Stimulated activated naive CD8-positive, alpha-beta T cell treated with anti-CD3 and anti-CD28 coated beads, Interleukin-15, Interleukin-2, amounts not matched to agents 100 ng/mL and 50 ng/mL, for 24 hours (primary cell): ENCODE data around the gene AURKA.
"Not testable (repeated sequence)": the region's sequence is repeated elsewhere in the genome, so short reads cannot be mapped to it uniquely, and the experiment has no call there.

ENCODE experiments used
- H3K27ac Mint-ChIP-seq: one replicate; pipeline ENCODE4 v1.8.0; 2021; ENCODE audit warnings: mild to moderate bottlenecking, mixed read lengths
- H3K27me3 Mint-ChIP-seq: one replicate; pipeline ENCODE4 v1.8.0; 2021; ENCODE audit warnings: mixed read lengths
- H3K36me3 Mint-ChIP-seq: one replicate; pipeline ENCODE4 v1.8.0; 2021; ENCODE audit warnings: low read depth, mixed read lengths
- H3K4me1 Mint-ChIP-seq: one replicate; pipeline ENCODE4 v1.8.0; 2021; ENCODE audit warnings: low read depth, mixed read lengths
- H3K4me3 Mint-ChIP-seq: one replicate; pipeline ENCODE4 v1.8.0; 2021; ENCODE audit warnings: mild to moderate bottlenecking, mixed read lengths
- H3K9me3 Mint-ChIP-seq: one replicate; pipeline ENCODE4 v1.8.0; 2021; ENCODE audit warnings: mixed read lengths

AURKA gene

DNA sequence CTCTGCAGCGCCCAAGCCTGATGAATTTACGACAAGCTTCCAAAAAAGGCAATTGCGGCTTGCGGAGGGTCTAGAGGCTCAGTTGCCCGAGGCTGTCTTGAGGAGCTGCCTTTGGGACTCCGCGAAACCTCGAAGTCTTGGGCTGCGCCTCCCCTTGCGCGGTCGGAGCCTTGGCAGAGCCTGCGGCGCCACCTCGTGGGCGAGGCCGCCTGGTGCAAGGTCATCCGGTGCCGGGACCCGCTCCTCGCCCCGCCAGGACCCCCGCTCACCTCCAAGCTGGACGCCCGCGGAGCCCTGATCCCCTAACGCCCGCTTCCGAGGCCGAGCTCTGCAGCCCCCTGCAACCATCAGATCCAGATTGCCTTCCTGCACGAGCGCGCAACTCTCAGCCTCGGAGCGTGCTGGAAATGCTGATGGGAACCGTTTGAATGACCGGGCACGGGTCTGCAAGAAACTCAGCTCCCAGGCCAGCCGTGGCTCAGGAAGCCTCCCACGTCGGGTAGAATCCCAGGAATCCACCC lies 48.1 kb downstream of the AURKA start:
- H3K27ac Mint-ChIP-seq = no peak overlapping the region
- H3K27me3 Mint-ChIP-seq = peaks cover 78% of the 10 kb centered on the region
- H3K4me1 Mint-ChIP-seq = no peaks in the 10 kb centered on the region
- no peak overlapping the region for H3K4me3 Mint-ChIP-seq
- no peaks in the 10 kb centered on the region for H3K36me3 Mint-ChIP-seq
- H3K9me3 Mint-ChIP-seq = no peaks in the 10 kb centered on the region

DNA sequence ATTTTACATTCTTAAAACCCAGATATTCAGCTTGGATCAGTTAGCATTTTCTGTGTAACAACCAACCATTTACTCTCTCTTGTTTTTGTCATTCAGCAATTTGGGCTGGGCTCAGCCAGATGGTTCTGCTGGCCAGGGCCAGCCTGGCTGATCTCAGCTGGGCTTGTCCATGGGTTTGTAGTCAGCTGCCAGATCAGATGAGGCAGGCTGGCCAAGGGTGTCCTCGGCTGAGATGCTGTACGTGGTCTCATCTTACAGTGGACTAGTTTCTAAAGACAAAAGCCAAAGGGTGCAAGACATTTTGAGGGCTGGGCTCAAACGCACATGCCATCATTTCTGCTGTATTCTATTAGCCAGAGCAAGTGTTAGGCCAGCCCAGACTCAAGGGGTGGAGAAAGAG lies 49.2 kb downstream of the AURKA start:
- no peak overlapping the region for H3K4me3 Mint-ChIP-seq
- H3K36me3 Mint-ChIP-seq = no peaks in the 10 kb centered on the region
- no peaks in the 10 kb centered on the region for H3K9me3 Mint-ChIP-seq
- no peaks in the 10 kb centered on the region for H3K4me1 Mint-ChIP-seq
- peaks cover 76% of the 10 kb centered on the region for H3K27me3 Mint-ChIP-seq
- H3K27ac Mint-ChIP-seq = no peak overlapping the region

DNA sequence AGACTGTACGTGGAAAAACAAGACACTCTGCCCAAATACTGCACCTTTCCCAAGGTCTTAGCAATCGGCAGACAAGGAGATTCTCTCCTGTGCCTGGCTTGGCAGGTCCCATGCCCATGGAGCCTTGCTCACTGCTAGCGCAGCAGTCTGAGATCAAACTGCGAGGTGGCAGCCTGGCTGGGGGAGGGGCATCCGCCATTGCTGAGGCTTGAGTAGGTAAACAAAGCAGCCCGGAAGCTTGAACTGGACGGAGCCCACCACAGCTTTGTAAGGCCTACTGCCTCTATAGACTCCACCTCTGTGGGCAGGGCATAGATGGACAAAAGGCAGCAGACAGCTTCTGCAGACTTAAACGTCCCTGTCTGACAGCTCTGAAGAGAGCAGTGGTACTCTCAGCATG lies 55.3 kb downstream of the AURKA start:
- H3K36me3 Mint-ChIP-seq, H3K9me3 Mint-ChIP-seq, H3K4me3 Mint-ChIP-seq, H3K27ac Mint-ChIP-seq, H3K4me1 Mint-ChIP-seq: not testable (repeated sequence)
- H3K27me3 Mint-ChIP-seq = peaks cover 39% of the 10 kb centered on the region

DNA sequence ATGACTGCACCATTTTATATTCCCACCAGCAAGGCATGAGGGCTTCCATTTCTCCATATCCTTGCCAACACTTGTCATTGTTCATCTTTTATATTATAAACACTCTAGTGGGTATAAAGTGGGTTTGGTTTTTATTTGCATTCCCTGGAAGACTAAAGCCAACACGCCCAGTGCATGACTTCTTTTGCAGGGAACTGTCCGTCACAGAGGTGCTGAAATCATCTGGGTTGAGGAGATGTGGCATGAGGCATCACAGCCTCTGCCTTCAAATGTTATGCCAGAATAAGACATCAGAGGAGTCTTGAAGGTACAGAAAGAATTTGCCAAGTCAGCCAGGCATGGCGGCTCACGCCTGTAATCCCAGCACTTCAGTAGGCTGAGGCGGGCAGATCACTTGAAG lies 63.2 kb downstream of the AURKA start:
- Mint-ChIP-seq H3K9me3 (no peaks in the 10 kb centered on the region), H3K4me3 (no peak overlapping the region), H3K36me3 (no peaks in the 10 kb centered on the region), H3K4me1 (no peaks in the 10 kb centered on the region), H3K27me3 (peaks cover 19% of the 10 kb centered on the region), H3K27ac (no peak overlapping the region)

DNA sequence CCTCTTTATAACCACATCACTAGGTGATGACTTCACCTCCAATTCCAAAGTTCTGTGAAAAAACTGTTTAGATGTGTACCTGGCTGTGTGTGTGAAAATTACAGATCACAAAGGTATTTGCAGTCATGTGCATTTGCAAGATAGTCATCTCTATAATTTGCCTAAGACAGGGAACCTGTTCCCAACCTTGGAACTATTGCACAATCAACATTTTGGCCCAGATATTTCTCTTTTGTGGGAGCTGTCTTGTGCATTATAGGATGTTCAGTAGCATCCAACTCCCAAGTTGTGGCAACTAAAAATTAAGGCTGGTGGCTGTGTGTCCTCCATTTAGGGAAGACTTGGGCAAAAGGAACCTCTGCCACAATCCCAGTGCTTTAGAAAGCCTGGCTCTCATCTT lies 67.2 kb downstream of the AURKA start:
- H3K4me1 Mint-ChIP-seq = no peaks in the 10 kb centered on the region
- H3K27me3 Mint-ChIP-seq = peaks cover 16% of the 10 kb centered on the region
- H3K4me3 Mint-ChIP-seq = no peak overlapping the region
- no peak overlapping the region for H3K27ac Mint-ChIP-seq
- no peaks in the 10 kb centered on the region for H3K36me3 Mint-ChIP-seq
- H3K9me3 Mint-ChIP-seq = no peaks in the 10 kb centered on the region

DNA sequence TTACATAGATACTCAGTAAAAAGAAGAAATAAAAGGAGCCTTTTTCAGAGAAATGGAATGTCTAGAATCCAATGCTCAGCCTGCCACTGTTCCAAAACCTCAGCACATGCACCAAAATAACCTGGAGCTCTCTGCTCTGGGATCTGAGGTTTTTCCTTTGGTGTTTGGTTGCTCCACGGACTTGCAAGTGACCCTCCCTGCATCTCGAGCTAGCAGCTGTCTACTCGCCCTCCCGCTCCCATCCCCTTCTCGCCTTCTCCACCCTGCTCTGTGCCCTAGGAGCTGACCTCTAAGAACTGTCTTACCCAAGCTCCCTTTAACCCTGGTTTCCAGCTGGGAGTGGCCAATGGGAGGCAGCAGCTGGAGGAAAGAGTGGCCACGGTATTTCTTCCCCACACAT lies 68.4 kb downstream of the AURKA start:
- H3K36me3 Mint-ChIP-seq = no peaks in the 10 kb centered on the region
- H3K4me1 Mint-ChIP-seq = no peaks in the 10 kb centered on the region
- H3K27ac Mint-ChIP-seq = no peak overlapping the region
- peaks cover 16% of the 10 kb centered on the region for H3K27me3 Mint-ChIP-seq
- H3K9me3 Mint-ChIP-seq = no peaks in the 10 kb centered on the region
- H3K4me3 Mint-ChIP-seq = no peak overlapping the region

DNA sequence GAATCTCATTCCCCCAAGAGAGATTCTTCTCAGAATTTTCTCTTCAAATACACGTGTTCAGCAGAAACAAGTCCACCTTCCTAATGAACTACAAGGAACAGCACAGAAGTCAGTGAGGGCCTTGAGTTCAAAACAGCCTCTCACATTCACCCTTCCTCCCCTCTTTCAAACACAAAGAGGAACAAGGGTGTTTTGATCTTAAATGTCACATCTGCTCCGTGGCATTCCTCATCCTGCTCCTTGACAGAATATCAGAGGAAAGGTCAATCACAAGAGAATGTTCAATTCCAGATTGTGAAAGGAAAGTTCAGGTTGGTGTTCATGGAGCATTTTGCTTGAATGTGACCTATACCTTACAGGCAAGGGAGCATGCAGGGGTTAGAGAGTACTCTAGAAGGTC lies 68.8 kb downstream of the AURKA start:
- Mint-ChIP-seq H3K36me3 (no peaks in the 10 kb centered on the region), H3K27ac (no peak overlapping the region), H3K27me3 (peaks cover 16% of the 10 kb centered on the region), H3K4me1 (no peaks in the 10 kb centered on the region), H3K9me3 (no peaks in the 10 kb centered on the region), H3K4me3 (no peak overlapping the region)

DNA sequence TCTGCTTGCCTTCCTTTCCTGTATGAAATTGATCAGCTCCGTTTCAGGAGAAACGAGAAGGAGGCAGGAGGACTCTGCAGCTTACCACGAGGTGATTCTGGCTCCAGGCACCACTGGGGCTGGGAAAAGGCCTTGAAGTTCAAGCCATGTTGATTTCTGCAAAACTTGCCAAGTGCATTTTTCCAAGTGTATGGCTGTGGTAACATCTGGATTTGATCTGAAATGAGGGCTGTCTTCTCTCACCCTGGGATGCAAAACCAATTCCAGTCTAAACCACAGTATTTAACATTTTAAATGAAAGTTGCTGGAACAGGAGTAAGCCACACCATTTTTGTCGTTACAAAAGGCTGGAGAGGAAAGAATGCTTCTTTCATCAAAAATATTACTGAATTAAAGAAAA lies 69.3 kb downstream of the AURKA start:
- H3K27me3 Mint-ChIP-seq = peaks cover 19% of the 10 kb centered on the region

More for the DNA sequence above, 69.3 kb downstream of the AURKA start:
- no peak overlapping the region for H3K27ac Mint-ChIP-seq
- H3K9me3 Mint-ChIP-seq = no peaks in the 10 kb centered on the region
- no peaks in the 10 kb centered on the region for H3K36me3 Mint-ChIP-seq
- H3K4me3 Mint-ChIP-seq = no peak overlapping the region
- H3K4me1 Mint-ChIP-seq = no peaks in the 10 kb centered on the region
